Epithelial cell of prostate (primary cell): ENCODE measurements around the gene TNFRSF4.

ENCODE experiments used
- DNase-seq: peaks from one replicate; pipeline ENCODE4 v3.0.0-alpha.2; 2011; ENCODE audit warnings: low read depth, low spot score
- H3K27ac ChIP-seq: fragments of 450-650 bp; 2 replicates; pipeline ENCODE4 v1.5.1; 2017; ENCODE audit warnings: mild to moderate bottlenecking

Gene TNFRSF4

GRCh38 chr1:1173061-1173792, 40.7 kb downstream of the TNFRSF4 start:
- no peak for DNase-seq
- H3K27ac ChIP-seq, result no peak overlapping the region

DNA sequence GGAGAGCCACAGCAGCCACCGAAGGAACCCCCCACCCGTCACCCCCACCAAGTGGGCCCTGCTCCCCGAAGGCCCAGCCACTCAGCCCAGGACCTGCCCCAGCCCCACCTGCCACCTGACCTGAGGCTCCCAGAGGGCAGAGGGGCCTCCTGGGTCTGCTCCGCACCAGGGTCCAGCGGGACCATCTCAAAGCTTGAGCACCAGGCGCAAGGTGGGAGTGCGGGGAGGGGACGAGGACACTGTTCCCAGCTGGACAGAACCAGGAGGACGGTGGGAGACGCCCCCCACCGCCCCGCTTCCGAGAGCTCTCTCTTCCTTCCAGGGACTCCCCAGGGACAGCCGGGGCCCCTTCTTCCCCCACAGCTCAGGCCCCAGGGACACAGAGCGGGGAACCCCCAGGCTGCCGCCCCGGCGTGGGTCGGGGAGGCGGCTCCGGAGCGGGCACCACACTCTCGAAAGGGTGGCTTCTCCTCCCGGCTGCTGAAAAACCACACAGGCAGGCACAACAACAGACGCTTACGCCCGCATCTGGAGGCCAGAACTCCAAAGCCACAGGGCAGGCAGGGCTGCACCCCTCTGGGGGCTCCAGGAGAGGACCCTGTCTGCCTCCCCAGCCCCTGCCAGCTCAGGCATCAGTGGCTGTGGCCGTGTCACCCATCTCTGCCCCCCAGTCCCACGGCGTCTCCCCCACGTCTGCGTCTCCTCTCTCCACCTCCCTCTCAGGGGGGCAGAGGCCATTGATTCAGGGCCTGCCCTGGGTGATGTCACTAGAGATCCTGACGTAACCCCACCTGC, 42.2 kb downstream of the TNFRSF4 start:
- no peak overlapping the region for H3K27ac ChIP-seq
- no peak for DNase-seq

DNA sequence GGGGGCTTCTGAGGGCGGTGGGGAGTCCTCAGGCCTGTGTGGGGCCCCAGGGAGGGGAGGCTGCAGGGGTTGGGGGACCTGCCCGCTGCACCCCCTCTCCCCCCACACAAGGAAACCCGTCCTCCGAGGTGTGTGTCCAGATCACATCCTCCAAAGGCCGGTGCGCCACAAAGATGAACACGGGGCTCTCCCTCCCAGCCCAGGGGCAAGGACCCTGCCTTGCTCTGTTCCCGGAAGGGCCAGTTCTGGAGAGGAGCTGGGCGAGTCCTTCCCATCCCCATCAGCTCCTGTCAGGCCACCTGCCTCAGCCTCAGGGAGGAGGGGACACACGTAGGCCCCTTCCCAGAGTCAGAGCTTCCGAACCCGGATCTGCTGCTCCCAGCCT, 42.8 kb downstream of the TNFRSF4 start:
- DNase-seq, result no peak
- H3K27ac ChIP-seq, result no peak overlapping the region

GRCh38 chr1:1170215-1171091, 43.5 kb downstream of the TNFRSF4 start:
- no peak for DNase-seq
- H3K27ac ChIP-seq, result no peak overlapping the region

- no peak overlapping the region for H3K27ac ChIP-seq
- DNase-seq, result no peak
Measured at GRCh38 chr1:1169429-1170214, 44.3 kb downstream of the TNFRSF4 start.

DNA sequence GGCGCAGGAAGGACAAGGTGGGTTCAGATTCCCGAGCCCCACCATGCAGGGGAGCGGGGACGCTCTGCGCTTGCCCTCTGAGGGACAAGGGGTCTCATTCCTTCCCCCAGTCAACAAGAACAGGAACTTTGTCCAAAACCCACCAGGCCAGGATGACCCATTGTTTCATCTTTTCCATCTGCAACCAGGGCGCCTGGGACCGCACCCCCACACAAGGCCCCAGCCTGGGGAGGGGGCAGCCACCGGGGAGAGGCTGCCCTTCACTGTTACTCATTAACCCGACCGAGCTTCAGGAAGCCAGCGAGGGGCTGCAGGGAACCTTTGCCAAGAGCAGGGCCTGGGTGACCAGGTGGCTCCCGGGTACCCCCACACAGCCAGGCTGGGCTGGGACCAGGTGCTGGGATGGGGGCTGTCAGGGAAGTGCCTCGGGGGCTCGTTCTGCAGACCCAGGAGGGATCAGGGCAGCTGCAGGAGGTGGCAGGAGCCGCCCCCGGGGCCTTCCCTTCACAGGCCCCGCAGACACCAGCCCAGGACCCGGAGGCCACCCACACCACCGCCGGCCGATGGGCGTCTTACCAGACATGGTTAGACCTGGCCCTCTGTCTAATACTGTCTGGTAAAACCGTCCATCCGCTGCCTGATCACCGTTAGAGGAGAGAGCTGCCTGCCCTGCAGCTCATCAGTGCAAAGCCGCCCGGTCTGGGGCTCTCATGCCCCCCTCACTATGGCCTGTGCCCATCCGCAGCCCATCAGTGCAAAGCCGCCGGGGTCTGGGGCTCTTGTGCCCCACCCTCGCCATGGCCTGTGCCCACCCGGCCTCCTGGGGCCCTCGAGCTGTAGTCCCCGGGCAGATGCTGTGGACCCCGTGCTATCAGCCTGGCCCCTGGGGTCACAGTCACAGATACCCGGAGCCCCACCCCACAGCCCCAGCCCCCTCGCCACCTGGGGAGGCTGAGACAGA, 45.2 kb downstream of the TNFRSF4 start:
- DNase-seq, result no peak
- H3K27ac ChIP-seq, result no peak overlapping the region

DNA sequence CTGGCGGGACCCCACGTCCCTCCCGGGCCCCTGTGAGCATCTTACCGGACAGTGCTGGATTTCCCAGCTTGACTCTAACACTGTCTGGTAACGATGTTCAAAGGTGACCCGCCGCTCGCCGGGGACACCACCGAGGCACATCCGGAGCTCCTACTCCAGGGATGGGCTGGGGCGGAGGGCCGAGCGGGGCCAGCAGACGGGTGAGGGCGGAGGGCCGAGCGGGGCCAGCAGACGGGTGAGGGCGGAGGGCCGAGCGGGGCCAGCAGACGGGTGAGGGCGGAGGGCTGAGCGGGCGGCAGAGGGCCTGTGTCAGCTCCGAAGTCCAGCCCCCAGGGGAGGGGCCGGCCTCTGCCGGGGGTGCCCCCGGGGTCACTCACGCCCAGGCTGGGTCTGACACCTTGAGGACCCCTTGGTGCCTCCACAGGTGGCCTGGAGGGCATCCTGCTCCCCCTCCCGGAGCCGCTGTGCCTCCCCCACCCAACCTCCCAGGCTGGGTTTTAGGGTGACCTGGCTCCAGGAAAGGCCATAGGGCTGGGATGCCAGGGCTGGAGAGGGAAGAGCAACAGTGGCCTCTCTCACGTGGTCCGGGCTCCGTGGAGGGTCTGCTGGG, 46.0 kb downstream of the TNFRSF4 start:
- H3K27ac ChIP-seq, result no peak overlapping the region
- DNase-seq, result no peak

DNA sequence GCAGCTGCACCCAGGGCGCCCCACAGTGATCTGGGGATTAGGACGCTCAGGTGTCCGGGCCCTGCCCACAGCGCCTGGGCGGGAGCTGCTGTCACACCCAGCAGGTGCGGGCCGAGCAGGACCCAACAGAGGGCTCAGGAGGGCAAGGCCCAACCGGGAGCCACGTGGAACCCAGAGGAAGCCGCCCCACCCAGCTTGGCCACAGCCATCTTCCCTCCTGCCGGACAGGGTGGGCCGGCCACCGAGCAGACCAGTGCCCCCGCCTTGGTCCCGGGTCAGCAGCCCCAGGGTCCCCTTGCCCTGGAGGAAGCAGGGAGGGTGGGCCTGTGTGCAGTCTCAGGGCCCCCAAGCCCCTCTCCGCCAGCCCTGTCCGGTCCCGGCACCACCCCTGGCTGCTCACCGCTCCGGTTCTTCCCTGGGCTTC, 46.5 kb downstream of the TNFRSF4 start:
- no peak overlapping the region for H3K27ac ChIP-seq
- DNase-seq, result no peak

- DNase-seq, result no peak
- H3K27ac ChIP-seq, result no peak overlapping the region
Measured at GRCh38 chr1:1166642-1167397, 47.1 kb downstream of the TNFRSF4 start.

- H3K27ac ChIP-seq, result peak overlapping the region; percentile 84
- DNase-seq, result no peak
Measured at GRCh38 chr1:1165900-1166421, 48.0 kb downstream of the TNFRSF4 start.

DNA sequence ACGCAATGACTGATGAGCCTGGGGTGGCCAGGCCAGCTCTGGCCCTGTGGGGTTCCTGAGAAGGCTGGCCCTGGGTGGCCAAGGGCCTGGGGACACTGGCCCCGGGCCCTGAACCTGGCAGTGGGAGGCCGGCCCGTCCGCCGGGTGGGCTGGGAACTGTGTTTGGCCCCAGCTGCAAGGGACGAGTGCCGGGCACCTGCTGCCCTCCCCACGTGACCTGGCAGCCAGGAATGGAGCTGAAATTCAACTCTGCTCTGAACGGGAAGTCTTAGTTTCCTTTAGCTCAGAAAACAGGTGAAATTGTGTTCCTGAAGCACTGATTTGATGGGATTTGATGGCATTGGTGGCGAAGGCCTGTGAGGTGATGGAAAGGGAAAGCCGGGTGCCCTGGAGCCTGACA, 48.5 kb downstream of the TNFRSF4 start:
- no peak for DNase-seq
- peak overlapping the region; percentile 84 for H3K27ac ChIP-seq

DNA sequence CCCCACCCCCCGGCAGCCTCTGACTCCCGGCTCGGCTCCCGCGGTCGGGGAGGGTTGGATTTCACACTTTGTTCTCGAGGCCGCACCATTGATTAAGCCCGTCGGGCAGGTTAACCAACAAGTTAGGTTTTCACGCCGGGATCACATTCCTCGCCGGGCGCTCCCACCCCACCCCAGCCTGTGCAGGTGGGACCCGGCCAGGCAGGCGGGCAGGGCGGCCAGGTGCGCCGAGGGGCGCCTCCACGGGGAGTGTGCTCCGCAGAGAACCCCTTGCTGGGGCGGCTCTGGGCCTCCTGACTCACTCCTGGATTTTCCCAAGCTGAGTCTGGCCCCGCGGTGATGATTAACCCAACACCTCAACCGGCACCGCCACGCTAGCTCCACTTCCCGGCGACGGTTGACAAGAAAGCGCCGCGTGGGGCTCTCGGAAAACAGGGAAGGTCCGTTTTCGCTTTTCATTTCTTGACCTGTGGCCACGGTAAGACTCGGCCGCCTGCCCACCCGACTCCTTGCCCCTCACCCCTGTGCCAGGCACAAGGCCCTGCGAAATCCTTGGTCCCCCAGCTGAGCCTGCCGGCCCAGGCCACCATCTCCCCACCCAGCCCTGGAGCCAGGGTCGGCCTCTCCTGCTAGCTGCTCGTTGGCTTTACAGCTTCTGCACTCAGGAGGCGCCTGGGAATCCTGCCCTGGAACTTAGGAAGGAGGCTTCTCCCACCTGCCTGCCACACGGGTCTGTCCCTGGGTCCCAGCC, 49.1 kb downstream of the TNFRSF4 start:
- peak; percentile 51 for DNase-seq
- peak overlapping the region; percentile 84 for H3K27ac ChIP-seq

- peak overlapping the region; percentile 84 for H3K27ac ChIP-seq
- DNase-seq, result no peak
Measured at GRCh38 chr1:1164361-1164700, 49.6 kb downstream of the TNFRSF4 start.

- DNase-seq, result no peak
- peak overlapping the region; percentile 84 for H3K27ac ChIP-seq
Measured at GRCh38 chr1:1163538-1164070, 50.3 kb downstream of the TNFRSF4 start.

- peak overlapping the region; percentile 84 for H3K27ac ChIP-seq
- DNase-seq, result peak; percentile 43
Measured at GRCh38 chr1:1162597-1163537, 51.1 kb downstream of the TNFRSF4 start.

GRCh38 chr1:1161683-1162079, 52.3 kb downstream of the TNFRSF4 start:
- no peak for DNase-seq
- no peak overlapping the region for H3K27ac ChIP-seq
